HG03378 (cell line): Measurements from ENCODE around the gene EPN2.

Experiments
- ATAC-seq: cut with Tn5 transposase; IDR thresholded peaks from one replicate; pipeline ENCODE4 v1.9.1; 2021; ENCODE audit warnings: mild to moderate bottlenecking, moderate library complexity; ENCODE audit not compliant: unreplicated experiment

Gene EPN2

DNA sequence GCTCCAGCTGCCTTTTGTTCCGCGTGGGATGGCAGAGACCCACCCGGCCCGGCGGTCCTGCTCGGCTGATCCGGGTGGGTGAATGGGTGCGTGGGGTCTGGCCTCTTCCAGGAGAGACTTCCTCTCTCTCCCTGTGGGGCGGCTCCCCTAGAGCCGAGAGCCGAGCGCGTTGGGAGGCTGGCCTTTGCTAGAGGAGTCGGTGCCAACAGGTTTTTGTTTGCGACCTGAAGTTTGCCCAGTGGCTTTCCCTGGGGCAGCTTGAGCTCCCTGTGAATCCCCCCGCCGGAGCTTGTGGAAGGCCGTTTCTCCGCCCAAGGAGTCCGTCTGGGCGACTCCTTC is 970 bp downstream of the EPN2 start:
- ATAC-seq: no peak

DNA sequence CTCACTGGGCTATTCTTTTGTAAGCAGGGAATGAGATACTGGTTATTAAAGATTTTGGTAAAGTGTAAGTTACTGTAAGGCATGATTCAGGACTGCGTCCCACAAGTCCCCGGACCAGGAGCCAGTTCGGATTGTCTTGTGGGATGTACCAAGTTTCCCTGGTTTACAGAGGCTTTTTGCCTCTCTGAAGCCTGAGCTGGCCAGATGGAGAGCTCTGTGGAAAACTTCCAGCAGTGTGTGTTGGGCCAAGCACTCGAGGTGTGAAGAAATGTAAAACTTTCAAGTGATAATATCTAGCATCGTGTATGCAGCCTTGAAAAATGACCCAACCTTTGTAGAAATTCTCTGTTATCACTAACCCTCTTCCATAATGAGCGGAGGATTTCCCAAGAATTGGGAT is 2.4 kb downstream of the EPN2 start:
- no peak for ATAC-seq

DNA sequence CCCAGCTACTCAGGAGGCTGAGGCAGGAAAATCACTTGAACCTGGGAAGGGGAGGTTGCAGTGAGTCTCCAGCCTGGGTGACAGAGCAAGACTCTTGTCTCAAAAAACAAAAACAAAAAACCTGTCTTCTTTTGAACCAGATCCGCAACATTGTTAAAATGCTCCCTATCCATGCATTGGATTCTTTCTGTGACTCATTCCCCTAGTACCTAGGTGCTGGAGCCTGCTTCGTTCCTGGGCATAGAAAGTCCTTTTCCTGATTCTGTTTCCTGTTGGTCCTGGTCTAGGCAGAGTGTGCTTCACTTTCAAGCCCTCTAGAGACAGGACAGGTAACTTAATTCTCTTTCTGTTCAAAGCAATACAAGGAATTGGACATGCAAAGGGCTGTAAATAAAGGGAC is 5.2 kb downstream of the EPN2 start:
- ATAC-seq: no peak

DNA sequence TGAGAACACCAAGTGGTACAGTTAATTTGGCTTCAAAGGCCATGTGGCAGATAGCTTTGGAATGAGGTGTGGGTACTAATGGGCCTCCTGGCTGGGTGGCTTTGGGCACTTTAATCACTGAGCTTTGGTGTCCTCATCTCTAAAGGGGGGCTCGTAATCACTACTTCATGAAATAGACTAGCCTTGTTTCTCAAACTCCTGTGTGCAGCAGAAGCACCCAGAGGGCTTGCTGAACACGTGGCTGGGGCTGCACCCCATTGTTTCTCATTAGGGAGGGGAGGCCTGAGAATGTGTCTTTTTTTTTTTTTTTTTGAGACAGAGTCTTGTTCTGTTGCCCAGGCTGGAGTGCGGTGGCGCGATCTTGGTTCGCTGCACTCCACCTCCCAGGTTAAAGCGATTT is 5.8 kb downstream of the EPN2 start:
- no peak for ATAC-seq

DNA sequence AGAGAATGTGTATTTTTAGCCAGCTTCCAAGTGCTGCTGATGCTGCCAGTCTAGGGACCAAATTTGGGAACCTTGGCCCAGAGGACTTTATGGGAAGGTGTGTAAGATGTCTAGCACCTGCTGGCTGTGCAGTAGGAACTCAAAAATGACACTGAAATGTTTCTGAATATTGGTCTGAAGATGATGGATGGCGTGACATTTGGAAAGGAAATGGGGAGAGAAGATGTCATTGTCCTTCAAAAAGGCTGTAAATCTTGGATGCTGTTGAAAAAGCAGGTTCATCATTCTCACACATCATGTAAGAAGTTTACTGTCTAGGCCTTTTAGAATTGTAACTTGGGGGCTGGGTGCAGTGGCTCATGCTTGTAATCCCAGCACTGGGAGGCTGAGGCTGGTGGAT is 6.7 kb downstream of the EPN2 start:
- ATAC-seq: no peak

DNA sequence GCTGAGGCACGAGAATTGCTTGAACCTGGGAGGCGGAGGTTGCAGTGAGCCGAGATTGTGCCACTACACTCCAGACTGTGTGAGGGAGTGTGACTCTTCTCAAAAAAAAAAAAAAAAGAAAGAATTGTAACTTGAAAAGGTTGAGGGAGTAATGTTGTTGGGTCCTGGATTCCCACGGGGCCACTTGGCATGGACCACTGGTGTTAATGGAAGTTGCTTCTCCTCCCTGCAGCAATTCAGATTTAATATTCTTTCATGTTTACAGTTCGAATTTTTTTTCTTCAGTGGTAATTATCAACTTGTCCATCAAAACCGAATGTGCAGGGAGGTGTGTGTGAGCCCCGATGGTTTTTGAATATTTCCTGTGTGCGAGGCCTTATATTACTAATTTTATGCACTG is 7.2 kb downstream of the EPN2 start:
- ATAC-seq: no peak

DNA sequence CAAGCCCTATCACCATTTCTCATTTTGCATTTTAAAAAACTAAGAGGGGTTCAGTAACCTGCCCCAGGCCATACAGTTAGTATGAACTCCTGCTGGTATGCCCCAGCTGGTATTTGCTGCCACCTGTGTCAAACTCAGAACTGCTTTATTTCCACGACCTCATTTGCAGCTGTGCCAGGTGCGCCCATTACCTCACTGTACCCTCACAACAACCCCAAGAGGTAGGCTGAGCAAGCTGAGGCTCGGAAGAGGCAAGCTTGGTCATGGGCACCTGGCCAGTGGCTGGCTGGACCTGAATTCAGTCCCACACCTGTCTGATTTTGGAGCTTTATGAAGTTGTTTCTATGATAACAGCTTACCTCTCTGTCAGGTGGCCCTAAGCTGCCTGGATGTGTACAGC is 7.6 kb downstream of the EPN2 start:
- ATAC-seq: no peak

DNA sequence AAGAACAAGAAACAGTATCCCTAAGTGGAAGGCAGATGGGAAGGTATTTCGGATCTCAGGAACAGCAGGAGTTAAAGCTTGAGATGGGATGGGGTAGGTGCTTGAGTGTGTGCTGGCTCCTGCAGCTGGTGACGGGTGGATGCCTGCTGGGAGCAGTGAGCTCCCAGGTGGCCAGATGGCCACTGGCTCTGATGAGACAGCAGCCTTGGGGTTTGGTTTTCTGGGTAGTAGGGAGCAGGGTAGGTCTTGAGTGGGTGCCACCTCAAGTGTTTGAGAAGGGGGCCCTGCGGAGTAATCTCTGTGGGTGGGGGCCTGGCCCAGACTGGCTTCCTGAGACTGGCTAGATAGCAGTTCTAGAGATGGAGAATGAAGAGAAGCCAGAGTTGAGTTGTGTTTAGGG is 10.3 kb downstream of the EPN2 start:
- no peak for ATAC-seq

DNA sequence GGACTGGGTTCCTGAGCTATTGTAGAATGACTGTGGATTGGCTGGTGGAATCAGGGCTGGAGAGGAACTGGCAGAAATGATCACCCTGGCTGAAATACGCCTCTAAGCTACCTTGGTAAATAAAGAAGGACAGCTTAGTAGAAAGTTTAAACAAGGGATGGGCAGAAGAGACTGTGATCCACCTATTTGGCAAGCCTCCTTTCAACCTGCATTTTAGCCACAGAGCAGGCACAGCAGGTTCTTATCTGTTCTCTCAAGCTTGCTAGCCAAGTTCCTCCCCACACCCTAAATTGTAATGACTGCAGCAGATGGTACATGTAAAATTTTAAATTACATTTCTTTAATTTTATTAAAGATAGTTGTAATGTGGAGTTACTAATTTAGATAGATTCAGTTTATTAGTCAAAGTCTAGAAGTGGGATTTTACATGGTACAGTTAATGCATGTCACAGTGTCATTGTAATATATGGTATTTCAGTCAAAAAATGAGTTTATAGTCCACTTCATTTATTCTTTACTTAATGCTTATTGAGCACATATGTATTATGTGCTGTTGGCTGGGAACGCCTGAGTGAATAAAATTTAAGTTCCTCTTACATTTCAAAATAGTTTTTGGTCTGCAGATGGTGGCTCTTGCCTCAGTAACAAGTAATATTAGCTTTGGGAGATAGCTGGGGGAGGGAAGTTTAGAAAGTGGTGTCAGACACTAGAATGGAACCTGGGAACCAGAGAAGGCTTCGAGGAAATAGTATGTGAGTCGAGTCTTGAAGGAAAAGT is 11.2 kb downstream of the EPN2 start:
- no peak for ATAC-seq

DNA sequence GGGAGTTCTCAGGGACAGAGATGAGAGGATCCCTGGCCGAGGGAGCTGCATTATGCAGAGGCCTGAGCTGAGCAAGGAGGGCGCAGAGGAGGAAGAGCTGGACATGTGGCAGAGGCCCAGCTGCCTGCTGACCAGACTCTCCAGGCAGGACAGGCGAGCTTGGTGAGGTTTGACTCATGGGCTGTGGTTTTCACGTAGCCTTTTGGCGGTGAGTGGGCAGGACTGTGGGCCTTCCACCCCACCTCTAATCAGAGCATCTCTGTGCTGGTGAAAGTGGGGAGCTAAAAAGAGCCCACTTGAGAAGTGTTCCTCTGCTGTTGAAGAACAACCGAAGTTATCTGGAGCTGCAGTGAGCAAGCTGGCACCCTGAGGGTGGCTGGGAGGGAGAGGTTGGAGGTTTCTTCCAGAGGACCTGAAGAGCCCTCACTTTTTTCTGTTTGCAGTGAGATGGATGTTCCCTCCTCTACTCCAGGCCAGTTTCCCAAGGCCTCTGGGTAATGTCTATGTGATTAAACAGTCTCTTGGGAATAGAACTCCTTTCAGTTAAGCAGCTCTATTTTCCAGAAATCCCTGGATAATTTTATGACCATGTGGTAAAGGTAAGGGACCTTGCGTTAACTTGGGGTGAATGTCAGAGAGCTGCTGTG is 11.9 kb downstream of the EPN2 start:
- no peak for ATAC-seq

DNA sequence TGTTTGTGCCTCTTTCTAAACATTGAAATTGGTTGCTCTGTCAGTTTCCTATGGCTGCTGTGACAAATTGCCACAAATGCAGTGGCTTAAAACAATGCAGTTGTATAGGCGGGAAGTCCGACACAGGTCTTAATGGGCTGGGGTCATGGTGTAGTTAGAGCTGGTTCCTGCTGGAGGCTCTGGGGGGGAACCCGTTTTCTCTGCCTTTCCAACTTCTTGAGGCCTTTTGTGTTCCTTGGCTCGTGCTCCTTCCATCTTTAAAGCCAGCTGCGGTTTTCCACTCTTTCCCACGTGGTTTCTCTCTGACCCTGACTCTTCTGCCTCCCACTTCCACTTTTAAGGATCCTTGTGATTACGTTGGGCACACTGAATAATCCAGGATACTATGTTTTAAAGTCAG is 12.5 kb downstream of the EPN2 start:
- no peak for ATAC-seq

DNA sequence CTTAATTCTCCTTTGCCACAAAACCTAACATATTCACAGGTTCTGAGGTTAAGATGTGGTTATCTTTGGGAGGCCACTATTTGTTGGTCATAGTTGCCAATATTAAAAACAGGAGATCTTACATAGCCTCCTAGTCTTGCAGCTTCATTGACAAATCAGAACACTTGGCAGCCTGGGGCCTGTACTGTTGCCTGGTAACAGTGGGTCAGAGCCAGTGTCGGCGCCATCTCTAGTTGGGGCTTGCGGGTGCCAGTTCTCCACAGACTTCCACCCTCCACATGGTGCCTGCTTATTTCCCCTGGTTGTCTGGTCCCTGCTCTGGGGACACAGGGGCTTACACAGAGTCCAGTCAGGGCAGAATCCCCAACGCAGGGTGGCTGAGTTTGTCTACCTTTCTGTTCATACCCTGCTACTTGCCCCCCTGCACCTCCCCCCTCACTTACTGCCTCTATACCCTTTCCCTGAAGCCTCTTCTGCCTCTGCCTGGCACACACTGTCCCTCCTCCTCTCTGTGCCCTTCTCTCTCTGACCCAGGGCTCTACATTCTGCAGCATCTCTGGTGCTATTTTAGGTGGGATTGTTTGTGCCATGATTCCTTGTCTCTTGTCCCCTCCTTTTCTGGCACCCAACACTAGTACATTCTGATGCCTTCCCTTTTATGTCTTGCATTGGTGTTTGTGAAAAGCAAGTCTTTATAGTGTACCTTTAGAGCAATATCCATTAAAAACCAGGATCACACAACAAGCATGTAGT is 13.4 kb downstream of the EPN2 start:
- ATAC-seq: no peak

DNA sequence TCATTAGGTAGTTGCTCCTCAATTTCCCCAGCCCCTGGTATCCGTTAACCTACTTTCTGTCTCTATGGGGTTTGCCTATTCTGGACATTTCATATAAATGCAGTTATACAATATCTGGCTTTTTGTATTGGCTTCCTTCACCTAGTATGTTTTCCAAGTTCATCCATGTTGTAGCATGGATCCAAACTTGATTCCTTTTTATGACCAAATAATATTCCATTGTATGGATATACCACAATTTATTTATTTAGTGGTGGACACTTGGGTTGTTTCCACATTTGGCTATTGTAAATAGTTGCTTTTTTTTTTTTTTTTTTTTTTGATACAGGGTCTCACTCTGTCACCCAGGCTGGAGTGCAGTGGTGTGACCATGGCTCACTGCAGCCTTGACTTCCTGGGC is 15.9 kb downstream of the EPN2 start:
- ATAC-seq: no peak

DNA sequence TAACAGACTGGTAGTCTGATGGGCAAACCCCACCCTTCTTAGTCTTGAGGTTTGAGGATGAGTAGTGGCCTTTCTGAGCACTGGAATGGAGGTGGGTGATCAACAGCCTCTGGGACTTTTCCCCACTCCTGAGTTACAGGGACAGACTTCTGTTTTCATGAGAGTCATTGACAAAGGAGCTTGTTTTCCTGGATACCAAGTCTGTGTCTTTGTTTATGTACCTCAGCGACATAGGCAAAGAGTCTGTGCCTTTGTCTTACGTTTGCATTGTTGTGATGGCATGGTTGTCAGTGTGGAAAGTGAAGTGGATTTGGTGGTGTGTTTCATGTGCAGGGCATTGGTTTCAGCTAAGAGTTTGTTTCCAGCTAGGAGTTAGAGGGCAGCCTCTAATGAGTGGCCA is 17.5 kb downstream of the EPN2 start:
- ATAC-seq: no peak

DNA sequence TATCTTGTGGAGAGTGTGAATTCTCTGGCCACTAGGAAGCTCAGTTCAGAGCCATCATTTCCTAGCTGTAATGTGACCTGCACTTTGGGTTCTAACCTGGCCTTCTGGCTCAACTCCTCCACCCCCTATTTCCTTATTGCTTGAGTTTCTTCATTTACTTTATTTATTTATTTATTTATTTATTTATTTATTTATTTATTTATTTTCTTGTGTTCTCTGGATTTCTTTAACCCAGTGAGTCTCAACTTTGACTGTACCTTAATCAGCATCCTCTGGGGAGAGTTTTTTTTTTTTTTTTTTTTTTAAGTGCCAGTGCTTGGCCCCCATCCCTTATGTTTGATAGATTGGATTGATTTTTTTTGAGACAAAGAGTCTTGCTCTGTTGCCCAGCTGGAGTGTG is 18.1 kb downstream of the EPN2 start:
- ATAC-seq: no peak

DNA sequence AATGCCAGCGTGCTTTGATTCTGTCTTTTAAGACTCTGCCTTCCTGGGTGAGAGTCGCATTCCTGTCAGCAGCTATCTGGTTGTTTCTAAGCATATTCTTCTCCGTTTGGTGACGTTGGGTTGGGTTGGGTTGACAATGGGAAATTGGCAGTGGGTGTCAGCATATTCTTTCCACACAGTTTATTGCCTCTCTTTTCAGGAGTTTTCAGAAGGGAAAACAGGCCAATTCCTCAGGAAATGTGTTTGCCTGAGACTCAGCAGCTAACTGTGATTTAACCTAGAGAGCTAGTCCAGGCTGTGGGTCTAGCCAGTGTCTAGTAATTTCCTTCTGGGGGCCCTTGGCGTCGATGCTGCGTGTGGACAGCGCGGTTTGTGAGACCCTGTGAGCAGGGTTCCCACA is 21.2 kb downstream of the EPN2 start:
- ATAC-seq: no peak

DNA sequence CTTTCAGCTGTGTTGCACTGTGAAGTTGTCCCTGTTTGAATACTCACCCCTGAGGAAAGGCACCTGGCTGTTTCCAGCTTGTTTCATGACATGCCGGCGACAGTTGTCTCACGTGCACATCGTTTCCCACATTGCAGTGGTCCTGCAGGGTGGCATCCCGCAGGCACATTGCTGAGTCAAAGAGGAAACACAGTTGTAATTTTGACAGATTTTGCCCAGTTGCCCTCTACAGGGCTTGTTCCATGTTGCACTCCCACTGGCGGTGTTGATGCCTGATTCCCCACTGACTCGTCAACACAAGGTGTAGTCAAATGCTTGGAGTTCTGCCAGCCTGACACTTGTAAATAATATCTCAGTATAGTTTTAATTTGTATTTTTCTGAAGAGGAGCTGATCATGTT is 23.8 kb downstream of the EPN2 start:
- no peak for ATAC-seq

DNA sequence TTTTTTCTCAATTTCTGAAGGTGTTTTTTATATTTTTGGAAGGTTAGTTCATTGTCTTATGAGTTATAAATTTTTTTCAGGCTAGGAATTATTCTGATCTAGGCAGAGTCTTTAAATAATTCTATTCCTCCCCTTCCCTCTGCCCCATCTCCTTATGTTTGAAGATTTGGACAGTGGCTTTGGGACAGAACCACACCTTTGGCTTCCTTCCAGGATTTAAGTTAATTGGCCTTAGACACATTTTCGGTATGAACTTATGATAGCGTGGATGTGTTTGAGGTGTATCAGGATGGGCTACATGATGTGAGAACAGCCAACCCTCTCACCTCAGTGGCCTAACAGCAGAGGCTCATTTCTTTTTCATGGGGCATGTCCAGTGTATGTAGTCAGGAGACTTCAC is 24.3 kb downstream of the EPN2 start:
- no peak for ATAC-seq

DNA sequence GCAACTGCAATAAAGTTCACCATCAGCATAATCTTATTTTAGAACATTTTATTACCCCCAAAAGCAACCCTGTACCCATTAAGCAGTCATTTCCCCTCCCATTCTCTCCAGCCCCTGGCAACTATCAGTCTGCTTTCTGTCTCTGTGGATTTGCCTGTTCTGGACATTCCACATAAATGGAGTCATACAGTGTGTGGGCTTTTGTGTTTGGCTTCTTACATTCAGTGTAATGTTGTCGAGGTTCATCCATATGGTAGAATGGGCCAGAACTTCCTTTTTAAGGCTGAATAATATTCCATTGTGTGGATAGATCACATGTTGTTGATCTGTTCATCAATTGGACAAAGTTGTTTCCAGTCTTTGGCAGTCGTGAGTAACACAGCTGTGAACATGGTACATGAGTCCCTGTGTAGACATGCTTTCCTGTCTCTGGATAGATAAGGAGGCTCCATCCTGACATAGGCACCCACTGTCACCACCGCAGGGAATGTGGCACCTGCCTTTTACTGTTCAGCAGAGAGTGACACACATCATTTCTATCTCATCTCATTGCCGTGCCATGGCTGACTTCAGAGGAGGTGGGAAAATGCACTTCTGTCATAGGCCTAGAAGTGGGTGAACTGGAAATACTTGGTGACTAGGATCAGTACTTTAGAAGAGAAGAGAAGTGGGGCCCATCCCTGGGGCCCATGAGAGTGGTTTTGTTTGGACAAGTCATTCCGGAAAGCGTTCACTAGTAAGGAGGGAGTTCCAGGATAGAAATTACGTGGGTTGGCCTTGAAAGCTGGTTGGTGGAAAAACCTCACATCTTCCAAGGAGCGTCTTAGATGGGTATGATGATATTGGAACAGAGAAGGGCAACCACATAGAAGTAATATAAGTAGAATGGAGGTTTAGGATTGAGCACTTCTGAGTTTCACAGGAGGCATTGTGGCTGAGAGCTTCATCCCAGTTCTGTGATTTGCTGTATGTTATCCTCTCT is 25.8 kb downstream of the EPN2 start:
- ATAC-seq: no peak

DNA sequence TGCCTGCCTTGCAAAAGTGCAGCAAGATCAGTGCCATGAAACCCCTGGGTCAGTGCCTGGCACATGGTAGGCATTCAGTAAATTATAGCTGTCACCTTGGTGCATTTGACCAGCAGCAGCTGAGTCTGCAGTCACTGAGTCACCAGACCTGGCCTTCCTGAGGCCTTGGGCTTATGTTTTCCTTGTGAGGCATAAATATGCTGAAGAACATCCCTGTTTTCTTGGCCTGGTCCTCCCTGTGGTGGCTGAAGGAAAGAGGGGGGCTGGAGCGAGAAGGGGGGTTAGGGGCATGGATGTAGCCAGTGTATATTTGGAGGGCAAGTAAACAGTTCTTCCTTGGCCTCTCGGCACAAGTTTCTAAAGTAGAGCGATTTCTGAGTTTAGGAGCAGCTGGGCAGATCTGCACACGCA is 26.5 kb downstream of the EPN2 start:
- no peak for ATAC-seq

DNA sequence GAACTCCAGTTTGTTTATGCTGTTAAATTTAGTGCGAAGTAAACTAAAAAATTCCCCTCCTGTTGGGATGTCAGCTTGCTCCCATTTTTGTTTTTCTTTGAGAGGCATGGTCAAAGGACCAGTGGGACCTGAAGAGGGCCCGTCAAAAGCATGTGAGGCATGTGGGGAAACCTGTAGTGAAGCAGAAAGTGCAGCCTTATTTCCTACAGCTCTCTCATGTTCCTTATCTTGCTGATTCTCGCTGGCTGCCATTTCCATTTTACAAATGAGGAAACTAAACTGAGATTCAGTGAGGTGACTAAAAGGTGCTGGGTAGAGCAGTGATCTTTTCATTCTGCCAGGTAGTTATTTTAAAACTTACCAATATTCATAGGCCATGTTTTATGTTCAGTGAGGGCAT is 27.1 kb downstream of the EPN2 start:
- no peak for ATAC-seq
